Fibroblast of mammary gland (primary cell): ENCODE data around the gene ZNF341.

ENCODE experiments used
- DNase-seq: peaks from one replicate; pipeline ENCODE4 v3.0.0-alpha.2; 2010; ENCODE audit warnings: low read depth
- H3K4me3 ChIP-seq: 2 replicates; pipeline ENCODE4 v1.5.1; 2011; ENCODE audit warnings: low read depth, mild to moderate bottlenecking, low read length, moderate library complexity; ENCODE audit not compliant: control insufficient read depth
- TF ChIP-seq, protein P1 (sequence below): conservative IDR thresholded peaks from 2 replicates; pipeline ENCODE4 v1.5.1; 2011; ENCODE audit warnings: low read depth, low read length, inconsistent platforms; ENCODE audit not compliant: control insufficient read depth, insufficient read depth

Gene ZNF341

DNA sequence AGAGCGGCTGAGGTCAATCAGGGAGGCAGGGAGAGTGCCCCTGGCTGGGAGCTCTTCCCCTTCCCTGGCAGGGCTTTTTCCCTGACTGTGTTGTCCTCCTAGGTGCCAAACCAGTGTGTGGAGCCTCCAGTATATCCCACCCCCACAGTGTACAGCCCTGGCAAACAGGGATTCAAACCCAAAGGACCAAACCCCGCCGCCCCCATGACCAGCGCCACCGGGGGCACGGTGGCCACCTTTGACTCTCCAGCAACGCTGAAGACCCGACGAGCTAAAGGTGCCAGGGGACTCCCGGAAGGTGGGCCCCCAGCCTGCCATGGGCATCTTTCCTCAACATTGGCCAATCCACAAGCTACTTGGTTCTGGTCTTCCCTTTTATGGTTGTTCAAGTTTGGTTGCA is 25.2 kb downstream of the ZNF341 start:
- no peak for DNase-seq
- H3K4me3 ChIP-seq, result no peak overlapping the region
- TF ChIP-seq, protein P1, sequence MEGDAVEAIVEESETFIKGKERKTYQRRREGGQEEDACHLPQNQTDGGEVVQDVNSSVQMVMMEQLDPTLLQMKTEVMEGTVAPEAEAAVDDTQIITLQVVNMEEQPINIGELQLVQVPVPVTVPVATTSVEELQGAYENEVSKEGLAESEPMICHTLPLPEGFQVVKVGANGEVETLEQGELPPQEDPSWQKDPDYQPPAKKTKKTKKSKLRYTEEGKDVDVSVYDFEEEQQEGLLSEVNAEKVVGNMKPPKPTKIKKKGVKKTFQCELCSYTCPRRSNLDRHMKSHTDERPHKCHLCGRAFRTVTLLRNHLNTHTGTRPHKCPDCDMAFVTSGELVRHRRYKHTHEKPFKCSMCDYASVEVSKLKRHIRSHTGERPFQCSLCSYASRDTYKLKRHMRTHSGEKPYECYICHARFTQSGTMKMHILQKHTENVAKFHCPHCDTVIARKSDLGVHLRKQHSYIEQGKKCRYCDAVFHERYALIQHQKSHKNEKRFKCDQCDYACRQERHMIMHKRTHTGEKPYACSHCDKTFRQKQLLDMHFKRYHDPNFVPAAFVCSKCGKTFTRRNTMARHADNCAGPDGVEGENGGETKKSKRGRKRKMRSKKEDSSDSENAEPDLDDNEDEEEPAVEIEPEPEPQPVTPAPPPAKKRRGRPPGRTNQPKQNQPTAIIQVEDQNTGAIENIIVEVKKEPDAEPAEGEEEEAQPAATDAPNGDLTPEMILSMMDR, result no peak

DNA sequence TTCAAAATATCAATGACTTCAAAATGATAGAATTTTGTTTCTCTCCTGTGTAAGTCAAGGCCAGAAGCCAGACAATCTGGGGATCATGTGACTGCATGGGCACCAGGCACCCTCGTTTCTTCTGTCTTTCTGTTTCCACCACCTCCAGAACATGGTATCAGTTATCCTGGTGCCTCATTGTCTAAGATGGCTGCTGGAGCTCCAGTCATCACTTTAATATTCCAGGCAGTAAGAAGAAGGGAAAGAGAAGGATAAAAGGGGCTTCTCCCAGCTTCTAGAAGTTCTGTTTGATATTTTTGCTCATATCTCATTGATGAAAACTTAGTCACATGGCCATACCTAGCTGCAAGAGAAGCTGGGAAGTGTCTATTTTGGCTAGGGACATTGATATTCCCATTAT is 25.7 kb downstream of the ZNF341 start:
- DNase-seq, result no peak
- TF ChIP-seq, protein P1, result no peak
- H3K4me3 ChIP-seq, result no peak overlapping the region

DNA sequence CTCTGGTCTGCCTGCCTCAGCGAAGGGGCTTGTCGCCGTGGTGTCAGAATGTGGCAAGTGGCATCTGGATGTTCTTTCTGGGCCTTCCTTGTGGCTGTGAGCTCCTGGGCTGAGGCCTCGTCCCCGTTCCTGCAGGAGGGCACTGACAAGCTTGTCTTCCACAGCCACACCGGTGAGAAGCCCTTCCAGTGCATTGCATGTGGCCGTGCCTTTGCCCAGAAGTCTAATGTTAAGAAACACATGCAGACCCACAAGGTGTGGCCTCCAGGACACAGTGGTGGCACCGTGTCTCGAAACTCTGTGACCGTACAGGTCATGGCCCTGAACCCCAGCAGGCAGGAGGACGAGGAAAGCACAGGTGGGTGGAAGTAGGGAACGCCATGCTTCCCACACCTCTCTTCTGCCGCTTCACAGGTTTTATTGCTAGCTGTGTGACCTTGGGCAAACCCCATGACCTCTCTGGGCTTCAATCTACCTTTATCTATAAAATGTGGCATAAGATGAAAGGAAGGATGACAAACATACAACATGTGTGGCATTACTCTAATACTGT is 30.0 kb downstream of the ZNF341 start:
- TF ChIP-seq, protein P1, result no peak
- H3K4me3 ChIP-seq, result no peak overlapping the region
- no peak for DNase-seq

DNA sequence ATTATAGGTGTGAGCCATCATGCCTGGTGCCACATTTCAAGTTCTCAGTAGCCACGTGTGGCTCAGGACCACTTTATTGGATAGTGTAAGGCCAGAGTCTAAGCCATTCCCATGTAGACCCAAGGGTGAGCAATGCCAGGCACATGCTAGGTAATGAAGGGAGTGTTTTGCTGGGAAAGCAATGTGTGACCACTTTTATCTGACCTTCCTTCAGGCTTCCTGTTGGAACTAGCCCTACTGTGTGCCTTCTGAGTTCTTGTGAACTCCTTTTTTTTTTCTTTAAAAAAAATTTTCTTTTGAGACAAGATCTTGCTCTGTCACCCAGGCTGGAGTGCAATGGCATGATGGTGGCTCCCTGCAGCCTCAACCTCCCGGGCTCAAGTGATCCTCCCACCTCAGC is 33.3 kb downstream of the ZNF341 start:
- DNase-seq, result no peak

DNA sequence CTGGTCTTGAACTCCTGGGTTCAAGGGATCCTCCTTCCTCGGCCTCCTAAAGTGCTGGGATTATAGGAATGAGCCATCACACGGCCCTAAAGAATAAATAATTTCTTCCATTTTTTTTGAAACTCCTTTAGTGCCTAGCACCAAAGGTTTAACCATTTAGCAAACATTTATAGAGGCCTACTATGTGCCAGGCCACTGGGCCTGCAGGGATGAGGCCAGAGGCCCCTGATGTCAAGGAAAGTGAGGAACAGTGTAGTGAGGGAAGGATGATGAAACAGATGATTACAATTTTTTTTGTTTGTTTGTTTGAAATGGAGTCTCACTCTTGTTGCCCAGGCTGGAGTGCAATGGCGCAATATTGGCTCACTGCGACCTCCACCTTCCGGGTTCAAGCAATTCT is 33.8 kb downstream of the ZNF341 start:
- no peak for DNase-seq
- no peak overlapping the region for H3K4me3 ChIP-seq
- TF ChIP-seq, protein P1, result no peak

More for the DNA sequence above, 33.3 kb downstream of the ZNF341 start:
- H3K4me3 ChIP-seq, result no peak overlapping the region
- TF ChIP-seq, protein P1, result no peak

DNA sequence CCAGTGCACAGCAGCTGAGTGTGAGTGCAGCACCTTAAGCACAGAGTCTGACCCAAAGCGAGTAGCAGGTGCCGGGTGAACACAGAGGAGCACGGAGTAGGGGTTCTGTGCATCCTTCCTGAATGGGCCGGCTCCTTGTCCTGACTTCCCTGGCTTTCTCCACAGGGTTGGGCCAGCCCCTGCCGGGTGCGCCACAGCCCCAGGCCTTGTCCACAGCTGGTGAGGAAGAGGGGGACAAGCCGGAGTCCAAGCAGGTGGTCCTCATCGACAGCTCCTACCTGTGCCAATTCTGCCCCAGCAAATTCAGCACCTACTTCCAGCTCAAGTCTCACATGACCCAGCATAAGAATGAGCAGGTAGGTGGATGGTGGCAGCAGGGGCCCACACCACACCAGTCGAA is 34.9 kb downstream of the ZNF341 start:
- TF ChIP-seq, protein P1, result no peak
- no peak overlapping the region for H3K4me3 ChIP-seq
- no peak for DNase-seq

DNA sequence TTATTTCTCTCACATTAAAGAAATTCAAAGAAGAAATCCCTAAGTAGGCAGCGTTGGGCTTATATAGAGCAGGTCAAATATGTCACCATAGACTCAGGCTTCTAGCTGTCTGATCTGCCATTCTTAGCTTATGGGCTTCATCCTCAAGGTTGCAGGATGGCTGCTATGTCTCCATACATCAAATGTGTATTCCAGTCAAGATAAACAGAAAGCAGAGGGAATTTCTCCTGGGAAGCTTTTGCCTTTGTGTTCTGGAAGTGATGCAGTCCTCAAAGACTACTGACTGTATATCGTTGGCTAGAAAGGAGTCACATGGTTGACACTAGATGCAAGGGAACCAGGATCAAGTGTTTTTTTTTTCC is 36.0 kb downstream of the ZNF341 start:
- TF ChIP-seq, protein P1, result no peak
- no peak overlapping the region for H3K4me3 ChIP-seq
- DNase-seq, result no peak
